ENCODE measurements around the gene METRN.
"Not testable (repeated sequence)": the region's sequence is repeated elsewhere in the genome, so short reads cannot be mapped to it uniquely, and the experiment has no call there.

Gene METRN

GRCh38 chr16:754121-754607 lies 39.2 kb downstream of the METRN start:
- not testable (repeated sequence) for DNase-seq (ENCODE audit: low read depth in 3 of 3, low spot score in 1 of 3)

GRCh38 chr16:754656-755055 lies 39.7 kb downstream of the METRN start:
- DNase-seq (ENCODE audit: low read depth in 3 of 3, low spot score in 1 of 3) = no peak

DNA sequence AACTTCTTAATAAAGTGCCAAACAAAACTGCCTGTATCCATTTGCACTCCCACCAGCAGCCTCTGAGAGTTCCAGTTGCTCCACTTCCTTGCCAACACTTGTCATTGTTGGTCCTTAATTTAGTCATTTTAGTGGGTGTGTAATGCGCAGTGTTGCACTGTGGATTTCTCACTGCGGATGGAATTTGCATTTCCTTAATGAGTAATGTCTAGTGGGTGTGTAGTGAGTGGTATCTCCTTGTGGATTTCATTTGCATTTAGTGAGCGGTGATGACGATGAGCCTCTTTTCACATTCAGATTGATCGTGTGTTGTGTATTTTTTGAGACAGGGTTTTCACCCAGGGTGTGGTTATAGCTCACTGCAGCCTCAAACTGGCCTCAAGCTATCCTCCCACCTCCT lies 41.5 kb downstream of the METRN start:
- DNase-seq (ENCODE audit: low read depth in 3 of 3, low spot score in 1 of 3) = no peak

- DNase-seq (ENCODE audit: low read depth in 3 of 3, low spot score in 1 of 3) = no peak
Measured at GRCh38 chr16:759110-759910, 44.4 kb downstream of the METRN start.

DNA sequence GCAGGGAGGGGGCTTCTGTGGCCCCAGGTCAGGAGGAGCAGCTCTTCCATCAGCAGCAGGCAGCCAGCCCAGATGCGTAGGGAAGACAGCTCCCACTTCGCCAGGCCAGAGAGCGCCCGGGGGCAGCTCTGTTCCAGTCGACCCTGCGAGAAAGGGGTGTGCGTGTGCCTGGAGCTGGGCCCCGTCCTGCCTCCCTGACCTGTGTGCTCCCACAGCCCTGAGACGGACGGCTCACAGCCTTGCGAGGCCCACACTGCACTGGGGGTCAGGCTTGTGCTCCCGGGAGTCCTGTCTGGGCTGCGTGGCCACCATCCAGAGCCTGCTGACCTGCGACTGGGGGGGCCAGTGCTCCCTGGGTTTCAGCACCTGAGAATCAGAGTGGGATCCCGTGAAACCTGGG lies 45.1 kb downstream of the METRN start:
- DNase-seq (ENCODE audit: low read depth in 3 of 3, low spot score in 1 of 3) = no peak

DNA sequence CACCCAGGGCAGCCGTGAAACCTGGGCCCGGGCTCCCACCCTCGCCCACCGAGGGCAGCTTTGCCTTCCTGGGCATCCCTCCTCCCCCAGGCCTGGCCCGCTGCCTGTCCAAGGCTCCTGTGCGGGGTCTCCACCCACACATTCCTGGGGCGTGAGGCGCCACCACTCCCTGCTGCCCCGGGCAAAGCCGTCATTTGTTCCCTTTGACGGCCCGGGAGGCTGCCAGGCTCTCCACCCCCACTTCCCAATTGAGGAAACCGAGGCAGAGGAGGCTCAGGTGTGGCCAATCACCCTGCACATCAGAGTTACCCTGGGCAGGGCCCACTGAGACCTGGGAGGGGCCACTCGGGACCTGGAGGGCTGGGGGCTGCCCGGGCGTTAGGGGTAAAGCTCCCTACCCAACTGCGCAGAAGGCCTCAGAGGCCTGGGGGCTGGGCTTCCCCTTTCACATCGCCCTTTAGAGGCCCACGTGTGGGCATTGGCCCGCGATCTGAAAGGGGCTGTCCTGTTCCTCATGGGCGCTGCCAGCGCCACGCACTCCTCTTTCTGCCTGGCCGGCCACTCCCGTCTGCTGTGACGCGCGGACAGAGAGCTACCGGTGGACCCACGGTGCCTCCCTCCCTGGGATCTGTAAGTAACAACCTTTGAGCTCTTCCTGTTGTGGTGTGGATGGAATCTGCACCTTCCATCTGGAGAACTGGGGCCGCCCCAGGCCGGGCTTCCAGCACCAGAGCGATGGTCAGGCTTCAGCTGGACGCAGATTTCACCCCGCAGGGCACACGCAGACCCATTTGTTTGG lies 45.8 kb downstream of the METRN start, which contains the start of gene MSLN:
MSLN (plus strand) TSS at position 190 of the 799 bp plus-strand sequence. CDS start 1,947 bp downstream, outside the sequence.
- no peak for DNase-seq (ENCODE audit: low read depth in 3 of 3, low spot score in 1 of 3)

DNA sequence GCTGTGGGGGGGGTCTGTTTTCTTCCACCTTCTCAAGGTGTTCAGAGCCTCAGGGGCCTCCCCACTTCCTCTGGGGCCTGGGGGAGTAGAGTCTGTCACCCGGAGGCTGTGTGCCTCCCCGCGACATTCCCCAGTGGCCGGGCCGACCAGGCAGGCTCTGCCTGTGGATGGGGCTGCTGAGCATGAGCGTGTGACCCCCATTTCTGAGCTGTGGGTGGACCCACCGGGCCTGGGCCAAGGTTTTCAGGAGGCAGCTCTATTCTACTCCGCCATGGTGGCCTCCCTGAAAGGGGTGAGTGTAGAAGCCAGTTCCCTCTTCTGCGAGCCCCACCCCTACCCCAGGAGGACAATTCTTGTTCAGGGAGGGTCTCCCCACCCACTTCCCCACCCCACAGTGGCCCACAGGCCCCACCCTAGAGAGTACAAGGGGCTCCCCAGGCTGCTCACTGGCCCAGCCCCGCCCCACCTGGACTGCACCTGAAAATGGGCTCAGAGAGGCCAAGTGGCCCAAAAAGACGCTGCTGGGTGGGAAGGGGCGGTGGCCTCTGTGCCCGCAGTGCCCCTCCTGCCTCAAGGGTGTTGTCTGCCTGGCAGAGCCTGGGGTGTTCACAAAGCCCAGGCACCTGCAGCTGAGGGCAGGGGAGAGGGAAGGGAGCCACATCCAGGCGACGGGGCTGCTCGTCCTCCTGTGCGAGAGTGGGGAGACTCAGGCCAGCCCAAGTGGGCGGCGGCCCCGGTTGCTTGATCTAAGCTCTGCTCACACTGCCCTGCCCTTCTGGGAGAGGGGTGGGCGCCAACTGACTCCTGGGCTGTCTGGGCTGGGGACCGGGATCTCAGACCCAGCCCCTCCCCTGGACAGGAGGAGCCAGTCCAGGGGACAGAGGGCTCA lies 47.0 kb downstream of the METRN start:
- DNase-seq (ENCODE audit: low read depth in 3 of 3, low spot score in 1 of 3) = no peak

DNA sequence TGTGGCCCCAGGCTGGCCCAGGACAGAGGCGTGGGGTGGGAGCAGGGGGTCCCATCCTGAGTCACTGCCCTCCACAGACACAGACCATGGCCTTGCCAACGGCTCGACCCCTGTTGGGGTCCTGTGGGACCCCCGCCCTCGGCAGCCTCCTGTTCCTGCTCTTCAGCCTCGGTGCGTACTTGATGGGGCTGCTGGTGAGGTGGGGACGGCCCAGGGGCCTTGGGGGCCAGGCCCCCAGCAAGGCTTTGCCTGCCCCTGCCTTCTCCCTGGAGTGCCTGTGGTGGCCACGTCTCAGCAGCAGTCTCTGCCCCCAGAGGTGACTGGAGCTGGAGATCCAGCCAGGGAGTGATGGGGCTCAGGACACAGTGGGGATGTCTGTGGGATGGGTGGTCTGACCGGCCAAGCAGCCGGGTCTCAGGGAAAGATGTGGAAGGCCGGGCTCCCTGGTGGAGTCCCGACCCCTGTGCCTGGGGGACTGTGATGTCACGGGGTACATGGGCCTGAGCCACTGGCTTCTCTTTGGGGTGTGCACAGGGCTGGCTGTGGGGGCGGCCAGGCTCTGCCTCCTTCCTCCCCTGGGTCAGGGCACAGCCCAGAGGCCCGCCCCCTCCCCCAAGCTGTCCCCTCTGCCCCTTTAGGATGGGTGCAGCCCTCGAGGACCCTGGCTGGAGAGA lies 47.8 kb downstream of the METRN start:
- DNase-seq (ENCODE audit: low read depth in 3 of 3, low spot score in 1 of 3) = no peak

DNA sequence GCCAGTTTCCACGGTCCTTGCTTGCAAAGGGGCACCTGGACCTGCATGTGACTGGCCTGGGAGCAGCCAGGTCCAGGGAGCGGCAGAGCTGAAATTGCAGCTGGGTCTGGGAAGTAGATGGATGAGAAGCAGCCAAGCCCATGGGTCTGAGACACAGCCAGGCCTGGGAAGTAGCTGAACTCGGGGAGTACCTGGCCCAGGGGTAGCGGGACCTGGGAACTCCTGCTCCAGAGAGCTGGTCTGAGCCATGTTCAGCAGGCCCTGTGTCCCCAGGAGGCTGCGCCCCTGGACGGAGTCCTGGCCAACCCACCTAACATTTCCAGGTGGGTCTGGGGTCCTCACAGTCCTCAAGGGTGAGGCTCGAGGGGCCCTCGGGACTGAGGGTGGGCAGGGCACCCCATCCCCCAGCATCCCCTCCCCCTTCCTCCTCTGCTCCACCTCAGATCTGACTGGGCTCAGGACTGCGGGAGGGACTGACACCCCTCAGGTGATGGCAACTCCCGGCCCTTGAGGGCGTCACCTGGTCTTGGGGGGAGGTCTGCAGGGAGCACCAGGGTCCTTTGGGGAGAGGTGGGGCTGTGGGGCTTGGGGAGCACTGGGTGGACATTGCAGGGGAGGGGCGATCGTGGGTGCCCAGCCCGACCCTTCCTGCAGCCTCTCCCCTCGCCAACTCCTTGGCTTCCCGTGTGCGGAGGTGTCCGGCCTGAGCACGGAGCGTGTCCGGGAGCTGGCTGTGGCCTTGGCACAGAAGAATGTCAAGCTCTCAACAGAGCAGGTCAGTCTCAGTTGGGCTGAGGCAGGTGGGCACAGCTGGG lies 48.7 kb downstream of the METRN start:
- no peak for DNase-seq (ENCODE audit: low read depth in 3 of 3, low spot score in 1 of 3)

DNA sequence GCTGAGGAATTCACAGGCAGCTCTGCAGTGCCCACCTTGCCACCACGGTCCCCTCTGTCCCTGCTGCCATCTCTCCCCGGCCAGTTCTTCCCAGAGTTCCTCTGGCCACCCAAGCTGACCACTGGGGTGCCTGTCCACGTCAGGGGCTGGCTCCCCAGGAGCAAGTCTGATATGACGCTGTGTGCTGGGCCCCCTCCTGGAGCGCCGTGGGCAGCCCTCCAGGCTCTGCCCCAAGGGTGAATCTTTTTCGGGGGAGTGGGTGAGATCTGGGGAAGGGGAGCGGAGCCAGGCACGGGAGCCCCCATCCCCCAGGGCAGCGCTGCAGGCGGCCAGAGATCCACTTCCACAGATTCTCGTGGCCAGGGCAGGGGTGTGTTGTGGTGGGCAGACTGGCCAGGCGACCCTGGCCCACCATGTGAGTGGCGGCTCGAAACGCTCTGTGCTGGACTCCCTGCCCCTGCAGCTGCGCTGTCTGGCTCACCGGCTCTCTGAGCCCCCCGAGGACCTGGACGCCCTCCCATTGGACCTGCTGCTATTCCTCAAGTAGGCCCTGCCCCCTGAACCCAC lies 49.3 kb downstream of the METRN start:
- DNase-seq (ENCODE audit: low read depth in 3 of 3, low spot score in 1 of 3) = no peak

GRCh38 chr16:764848-765487 lies 50.0 kb downstream of the METRN start:
- no peak for DNase-seq (ENCODE audit: low read depth in 3 of 3, low spot score in 1 of 3)

- no peak for DNase-seq (ENCODE audit: low read depth in 3 of 3, low spot score in 1 of 3)
Measured at GRCh38 chr16:765488-765865, 50.6 kb downstream of the METRN start.

- no peak for DNase-seq (ENCODE audit: low read depth in 3 of 3, low spot score in 1 of 3)
Measured at GRCh38 chr16:766008-766819, 51.3 kb downstream of the METRN start.

GRCh38 chr16:766820-767640 lies 52.1 kb downstream of the METRN start:
- no peak for DNase-seq (ENCODE audit: low read depth in 3 of 3, low spot score in 1 of 3)

DNA sequence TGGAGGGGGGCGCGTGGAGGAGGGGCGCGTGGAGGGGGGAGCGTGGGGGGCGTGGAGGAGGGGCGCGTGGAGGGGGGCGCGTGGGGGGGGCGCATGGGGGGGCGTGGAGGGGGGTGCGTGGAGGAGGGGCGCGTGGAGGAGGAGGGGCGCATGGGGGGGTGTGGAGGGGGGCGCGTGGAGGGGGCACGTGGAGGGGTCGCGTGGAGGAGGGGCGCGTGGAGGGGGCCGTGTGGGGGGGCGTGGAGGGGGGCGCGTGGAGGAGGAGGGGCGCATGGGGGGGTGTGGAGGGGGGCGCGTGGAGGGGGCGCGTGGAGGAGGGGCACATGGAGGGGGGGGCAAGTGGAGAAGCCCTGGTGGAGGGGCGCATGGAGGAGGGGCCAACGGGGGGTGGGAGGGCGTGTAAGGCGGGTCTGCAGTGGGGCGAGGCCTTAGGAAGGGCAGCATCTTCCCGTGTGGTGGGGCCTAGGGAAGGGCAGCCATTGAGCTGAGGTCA lies 52.9 kb downstream of the METRN start:
- no peak for DNase-seq (ENCODE audit: low read depth in 3 of 3, low spot score in 1 of 3)

DNA sequence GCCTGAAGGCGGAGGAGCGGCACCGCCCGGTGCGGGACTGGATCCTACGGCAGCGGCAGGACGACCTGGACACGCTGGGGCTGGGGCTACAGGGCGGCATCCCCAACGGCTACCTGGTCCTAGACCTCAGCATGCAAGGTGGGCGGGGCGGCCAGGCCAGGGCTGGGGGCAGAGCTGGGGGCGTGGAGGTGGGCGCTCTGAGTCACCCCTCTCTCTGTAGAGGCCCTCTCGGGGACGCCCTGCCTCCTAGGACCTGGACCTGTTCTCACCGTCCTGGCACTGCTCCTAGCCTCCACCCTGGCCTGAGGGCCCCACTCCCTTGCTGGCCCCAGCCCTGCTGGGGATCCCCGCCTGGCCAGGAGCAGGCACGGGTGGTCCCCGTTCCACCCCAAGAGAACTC lies 53.5 kb downstream of the METRN start:
- DNase-seq (ENCODE audit: low read depth in 3 of 3, low spot score in 1 of 3) = no peak

Data from stimulated activated CD4-positive, alpha-beta T cell treated with anti-CD3 and anti-CD28 coated beads, TNF-alpha, amount 100 ng/mL, for 1 hour (primary cell).